Activated gamma-delta T cell treated with Interleukin-2 at 50 U/mL for 16 hours (primary cell): ENCODE data around the gene TBK1.

ENCODE experiments used
- DNase-seq: peaks from one replicate; pipeline ENCODE4 v3.0.0-alpha.2; 2020

TBK1 gene

DNA sequence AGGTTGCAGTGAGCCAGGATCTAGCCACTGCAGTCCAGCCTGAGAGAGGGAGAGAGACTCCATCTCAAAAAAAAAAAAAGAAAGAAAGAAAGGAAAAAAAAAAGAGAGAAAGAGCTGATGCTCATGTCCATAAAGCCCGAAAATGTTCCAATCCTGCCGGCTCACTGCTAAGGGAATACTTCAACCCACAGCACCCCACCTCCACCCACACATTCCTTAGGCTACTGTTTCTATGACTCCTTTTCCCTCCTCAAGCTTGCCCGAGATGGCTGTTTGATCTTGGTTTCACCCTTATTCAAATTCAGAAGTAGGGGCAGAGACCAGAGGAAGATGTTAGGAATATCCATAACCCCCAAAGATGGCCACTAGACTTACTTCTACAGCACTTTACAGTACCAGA lies 98.8 kb downstream of the TBK1 start:
- no peak for DNase-seq

DNA sequence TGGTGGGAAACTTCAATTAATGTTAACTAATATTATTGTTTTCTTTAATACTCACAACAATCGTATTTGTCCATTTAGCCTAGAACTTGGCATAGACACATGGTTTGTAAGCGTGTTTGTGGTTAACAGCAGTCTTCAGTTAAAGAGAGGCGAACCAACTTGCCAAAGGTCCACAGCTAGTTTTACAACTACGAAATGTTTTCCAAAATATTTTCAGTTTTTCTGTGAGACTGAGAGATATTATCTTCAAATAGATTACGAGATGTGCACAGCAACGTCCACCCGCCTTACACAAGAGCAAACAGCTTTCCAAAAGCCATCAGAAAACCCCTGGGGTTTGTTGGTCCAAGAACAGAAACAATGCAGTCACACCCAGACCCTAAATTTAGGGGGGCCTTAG lies 99.8 kb downstream of the TBK1 start:
- no peak for DNase-seq
